H1 (cell line): Measurements from ENCODE around the gene EXOC6. TPM values are rescaled to one million over a fixed set of nuclear protein-coding genes. Genes with fewer than 3 reads are reported as not detected.

Source experiments
- BACH1 ChIP-seq: IDR thresholded peaks from 2 replicates; pipeline ENCODE4 v1.6.1; 2012; ENCODE audit warnings: low read length, improper control_type of control experiment
- CHD7 ChIP-seq: fragments of 300-600 bp; sonication (generic); IDR thresholded peaks from 2 replicates; pipeline ENCODE4 v1.7.1; 2012; ENCODE audit warnings: low read length, moderate library complexity, mild to moderate bottlenecking, inconsistent platforms; ENCODE audit not compliant: insufficient replicate concordance
- KDM1A ChIP-seq: fragments of 200-600, 300-600 bp; sonication (generic); IDR thresholded peaks from 2 replicates; pipeline ENCODE4 v1.7.1; 2016; ENCODE audit warnings: mild to moderate bottlenecking, low read length, borderline replicate concordance
- MAFK ChIP-seq: IDR thresholded peaks from 2 replicates; pipeline ENCODE4 v1.6.1; 2012; ENCODE audit warnings: low read depth, mild to moderate bottlenecking, improper control_type of control experiment, low read length
- PHF8 ChIP-seq: fragments of 200-600 bp; sonication (generic); conservative IDR thresholded peaks from 2 replicates; pipeline ENCODE4 v1.7.1; 2012; ENCODE audit warnings: low read depth, mild to moderate bottlenecking, inconsistent platforms, low read length, moderate library complexity
- POLR2AphosphoS5 ChIP-seq: IDR thresholded peaks from 2 replicates; pipeline ENCODE4 v1.6.1; 2011; ENCODE audit warnings: low read depth, low read length
- SUZ12 ChIP-seq: fragments of 200-600 bp; sonication (generic); IDR thresholded peaks from 2 replicates; pipeline ENCODE4 v1.6.1; 2012; ENCODE audit warnings: mild to moderate bottlenecking, inconsistent platforms, low read length, moderate library complexity, mixed read lengths
- polyA plus RNA-seq, 7 experiments: library from polyadenylated mRNA; depleted of rRNA in 3 of 7; stranded (reverse) in 5 of 7; unstranded in 2 of 7; fragments of >200 nt in 5 of 7; fragments of 200-250 nt in 2 of 7; gene quantifications; 1 replicate in 5 of 7; 2 replicates in 1 of 7; 4 replicates in 1 of 7; pipeline versions ENCODE4 v1.2.1 to v1.2.3, GENCODE V29; 2011 to 2013; ENCODE audit warnings: missing spikeins in 2 of 7, mixed read lengths in 2 of 7
- total RNA-seq: library from RNA; stranded (reverse); fragmentation: NEBNext Ultra II Directional; extraction: Animal tissue kit (Norgen Biotek cat#: 25700); gene quantifications from 2 replicates; pipeline ENCODE4 v1.2.1, GENCODE V29; 2021

The EXOC6 gene
- total and polyA plus RNA-seq, 2 of the 8 experiments (the other 6 are each of a cell fraction or from before 2014, with no cell fraction given), result 1.7 to 4.5 TPM

DNA sequence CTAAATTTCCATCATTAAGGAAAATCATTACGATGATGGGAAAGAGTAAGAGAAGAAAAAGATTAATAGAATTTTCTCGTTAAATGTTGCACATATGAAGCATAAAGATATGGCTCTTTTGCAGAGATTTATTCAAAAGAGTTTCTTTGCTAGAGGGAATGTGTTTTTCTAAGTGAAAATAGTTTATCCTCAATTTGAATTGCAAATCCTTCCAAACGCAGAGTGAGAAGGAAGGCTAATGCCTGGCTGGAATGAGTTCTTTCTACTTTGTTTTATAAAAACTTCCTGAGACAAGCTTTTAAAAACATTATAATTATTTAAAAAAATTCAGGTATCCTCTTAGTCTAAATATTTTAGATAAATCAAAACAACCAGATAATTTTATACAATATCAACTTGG is 239.5 kb downstream of the EXOC6 start (continued):
- TF ChIP-seq CHD7, result no peak
- no peak for TF ChIP-seq POLR2AphosphoS5
- TF ChIP-seq SUZ12, result no peak
- TF ChIP-seq PHF8, result no peak
- no peak for TF ChIP-seq KDM1A
- no peak for TF ChIP-seq BACH1
- TF ChIP-seq MAFK, result no peak
